PC-3 (cell line): ENCODE data around the gene DDX42. TPM values are rescaled to one million over a fixed set of nuclear protein-coding genes. Genes with fewer than 3 reads are reported as not detected.

Experiments
- total RNA-seq: library from RNA; depleted of rRNA; stranded (reverse); fragments of >200 nt; gene quantifications from 2 replicates; pipeline ENCODE4 v1.2.3, GENCODE V29; 2014; rRNA removed

The DDX42 gene
- total RNA-seq, 1 experiment from 2014 or later = 72.4 TPM

Other genes with a start within 250 kb of the DDX42 start
- 46.5 and 55.5 TPM in 2 replicates for gene DCAF7, start 223.7 kb upstream of the DDX42 start, total RNA-seq
- gene TACO1, start 173.3 kb upstream of the DDX42 start, total RNA-seq = 47.9 and 70.0 TPM in 2 replicates
- gene MAP3K3, start 151.8 kb upstream of the DDX42 start, total RNA-seq = 27.1 and 36.1 TPM in 2 replicates
- 19.4 and 43.0 TPM in 2 replicates for gene LIMD2, start 74.0 kb upstream of the DDX42 start, total RNA-seq
- 17.9 and 26.3 TPM in 2 replicates for gene STRADA, start 32.4 kb upstream of the DDX42 start, total RNA-seq
- 147 and 163 TPM in 2 replicates for gene CCDC47, start 573 bp upstream of the DDX42 start, total RNA-seq
- 163 and 205 TPM in 2 replicates for gene PSMC5, start 53.3 kb downstream of the DDX42 start, total RNA-seq
- gene FTSJ3, start 53.5 kb downstream of the DDX42 start, total RNA-seq = 82.4 and 112 TPM in 2 replicates
- 152 and 156 TPM in 2 replicates for gene SMARCD2, start 68.5 kb downstream of the DDX42 start, total RNA-seq
- not detected in 2 replicates for gene CSH2, start 99.5 kb downstream of the DDX42 start, total RNA-seq
- not detected in 2 replicates for gene GH2, start 107.8 kb downstream of the DDX42 start, total RNA-seq
- not detected in 2 replicates for gene CSH1, start 122.4 kb downstream of the DDX42 start, total RNA-seq
- not detected in 2 replicates for gene CSHL1, start 137.1 kb downstream of the DDX42 start, total RNA-seq
- not detected in 2 replicates for gene GH1, start 144.7 kb downstream of the DDX42 start, total RNA-seq
- not detected in 2 replicates for gene CD79B, start 158.2 kb downstream of the DDX42 start, total RNA-seq
- 0.06 TPM in 1 of 2 replicates, not detected in the other for gene SCN4A, start 198.7 kb downstream of the DDX42 start, total RNA-seq
- gene PRR29, start 224.2 kb downstream of the DDX42 start, total RNA-seq = 0.77 and 1.2 TPM in 2 replicates
- gene ICAM2, start 246.5 kb downstream of the DDX42 start, total RNA-seq = not detected in 2 replicates